ENCODE measurements around the gene MYCBP.

DNA sequence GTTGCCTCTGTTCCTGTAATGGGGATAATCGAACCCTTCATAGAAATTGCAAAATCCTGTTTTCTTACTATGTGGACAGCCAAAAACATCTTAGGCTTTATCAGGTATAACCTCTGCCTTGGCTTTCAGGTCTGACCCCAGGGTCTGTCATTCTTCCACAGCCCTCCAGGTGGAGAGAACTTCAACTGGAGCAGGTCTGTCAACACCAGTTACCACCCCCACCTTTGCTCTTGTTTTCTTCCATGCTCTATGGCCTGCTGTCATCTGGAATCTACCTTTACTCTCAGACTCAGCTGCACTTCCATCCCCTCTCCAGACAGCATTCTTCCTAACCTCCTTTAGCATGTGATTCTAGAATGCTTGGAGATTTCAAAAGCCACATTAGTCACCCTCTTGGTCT, 18.6 kb upstream of the MYCBP start:
- TF ChIP-seq POLR2A (IDR thresholded peaks at IDR 0.05), result no peak
- TF ChIP-seq, protein P1, sequence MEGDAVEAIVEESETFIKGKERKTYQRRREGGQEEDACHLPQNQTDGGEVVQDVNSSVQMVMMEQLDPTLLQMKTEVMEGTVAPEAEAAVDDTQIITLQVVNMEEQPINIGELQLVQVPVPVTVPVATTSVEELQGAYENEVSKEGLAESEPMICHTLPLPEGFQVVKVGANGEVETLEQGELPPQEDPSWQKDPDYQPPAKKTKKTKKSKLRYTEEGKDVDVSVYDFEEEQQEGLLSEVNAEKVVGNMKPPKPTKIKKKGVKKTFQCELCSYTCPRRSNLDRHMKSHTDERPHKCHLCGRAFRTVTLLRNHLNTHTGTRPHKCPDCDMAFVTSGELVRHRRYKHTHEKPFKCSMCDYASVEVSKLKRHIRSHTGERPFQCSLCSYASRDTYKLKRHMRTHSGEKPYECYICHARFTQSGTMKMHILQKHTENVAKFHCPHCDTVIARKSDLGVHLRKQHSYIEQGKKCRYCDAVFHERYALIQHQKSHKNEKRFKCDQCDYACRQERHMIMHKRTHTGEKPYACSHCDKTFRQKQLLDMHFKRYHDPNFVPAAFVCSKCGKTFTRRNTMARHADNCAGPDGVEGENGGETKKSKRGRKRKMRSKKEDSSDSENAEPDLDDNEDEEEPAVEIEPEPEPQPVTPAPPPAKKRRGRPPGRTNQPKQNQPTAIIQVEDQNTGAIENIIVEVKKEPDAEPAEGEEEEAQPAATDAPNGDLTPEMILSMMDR (IDR thresholded peaks at IDR 0.05), result peak in 1 of 7 experiments; percentile 4

Data from body of pancreas (tissue), 4 donors.